HepG2 (cell line): ENCODE measurements around the gene BMP6. TPM values are rescaled to one million over a fixed set of nuclear protein-coding genes. Genes with fewer than 3 reads are reported as not detected.

Experiments
- ATF7 ChIP-seq, 2 experiments: fragments of 450-650 bp in 1 of 2; sonication (generic) in 1 of 2; formaldehyde crosslinking in 1 of 2; IDR thresholded peaks; 2 replicates each; pipeline versions ENCODE4 v1.4.0 to v1.6.1; 2016 to 2020; ENCODE audit warnings: antibody characterized with exemption in 1 of 2, mild to moderate bottlenecking in 1 of 2, missing genetic modification reagents in 1 of 2
- CAMTA2 ChIP-seq: sonication (generic); formaldehyde crosslinking; IDR thresholded peaks from 2 replicates; pipeline ENCODE4 v1.4.0; 2020; ENCODE audit warnings: mild to moderate bottlenecking, missing genetic modification reagents, borderline replicate concordance
- ELF1 ChIP-seq: sonication (generic); formaldehyde crosslinking; IDR thresholded peaks from 2 replicates; pipeline ENCODE4 v1.4.0; 2020; ENCODE audit warnings: missing genetic modification reagents
- HNRNPLL ChIP-seq: fragments of 200-400 bp; formaldehyde crosslinking; IDR thresholded peaks from 2 replicates; pipeline ENCODE4 v1.6.1; 2017; ENCODE audit warnings: mild to moderate bottlenecking, low read depth, low read length; ENCODE audit not compliant: poor library complexity, severe bottlenecking
- NFYB ChIP-seq: sonication (generic); formaldehyde crosslinking; IDR thresholded peaks from 2 replicates; pipeline ENCODE4 v1.4.0; 2020; ENCODE audit warnings: missing genetic modification reagents
- TGIF2 ChIP-seq: IDR thresholded peaks from 2 replicates; pipeline ENCODE4 v1.6.1; 2016; ENCODE audit warnings: control low read depth, missing compliant biosample characterization
- THAP11 ChIP-seq: IDR thresholded peaks from 2 replicates; pipeline ENCODE4 v1.6.1; 2016; ENCODE audit warnings: missing biosample characterization, missing genetic modification reagents
- TMF1 ChIP-seq: sonication (generic); formaldehyde crosslinking; IDR thresholded peaks from 2 replicates; pipeline ENCODE4 v1.8.1; 2022; ENCODE audit warnings: low read depth, missing genetic modification reagents
- ZNF562 ChIP-seq: sonication (generic); formaldehyde crosslinking; IDR thresholded peaks from 2 replicates; pipeline ENCODE4 v1.8.0; 2022; ENCODE audit warnings: missing genetic modification reagents, borderline replicate concordance
- ZNF616 ChIP-seq: sonication (generic); formaldehyde crosslinking; IDR thresholded peaks from 2 replicates; pipeline ENCODE4 v1.5.0; 2020; ENCODE audit warnings: low read depth, mild to moderate bottlenecking, missing genetic modification reagents
- ZNF83 ChIP-seq: sonication (generic); formaldehyde crosslinking; IDR thresholded peaks from 2 replicates; pipeline ENCODE4 v1.4.0; 2020; ENCODE audit warnings: missing genetic modification reagents, mild to moderate bottlenecking, borderline replicate concordance
- ZNF879 ChIP-seq: sonication (generic); formaldehyde crosslinking; IDR thresholded peaks from 2 replicates; pipeline ENCODE4 v1.8.1; 2023; ENCODE audit warnings: missing genetic modification reagents
- polyA plus RNA-seq, 8 experiments: library from polyadenylated mRNA; depleted of rRNA in 3 of 8; stranded (reverse) in 7 of 8; unstranded in 1 of 8; fragments of >200 nt; fragmentation: Illumina TruSeq in 4 of 8; extraction: Trizol in 4 of 8; gene quantifications; 2 replicates each; pipeline versions ENCODE4 v1.2.1 to v1.2.3, GENCODE V29; 2011 to 2016; ENCODE audit warnings: low read depth in 4 of 8, missing spikeins in 1 of 8, mixed read lengths in 1 of 8; ENCODE audit not compliant: insufficient read depth in 1 of 8
- total RNA-seq, 5 experiments: library from RNA; depleted of rRNA; stranded (reverse); fragments of >200 nt; fragmentation: Illumina TruSeq; extraction: Trizol; gene quantifications; 2 replicates each; pipeline ENCODE4 v1.2.3, GENCODE V29; 2016; ENCODE audit warnings: low read depth in 1 of 5
- TF ChIP-seq, protein P1 (sequence below): sonication (generic); formaldehyde crosslinking; IDR thresholded peaks from 2 replicates; pipeline ENCODE4 v1.4.0; 2020; ENCODE audit warnings: missing genetic modification reagents
- TF ChIP-seq, protein P2 (sequence below): sonication (generic); formaldehyde crosslinking; IDR thresholded peaks from 2 replicates; pipeline ENCODE4 v1.8.1; 2023; ENCODE audit warnings: missing genetic modification reagents, inconsistent platforms, borderline replicate concordance
- TF ChIP-seq, protein P3 (sequence below): sonication (generic); formaldehyde crosslinking; IDR thresholded peaks from 2 replicates; pipeline ENCODE4 v1.4.0; 2020; ENCODE audit warnings: mild to moderate bottlenecking, missing genetic modification reagents
- TF ChIP-seq, protein P4 (sequence below): sonication (generic); formaldehyde crosslinking; IDR thresholded peaks from 2 replicates; pipeline ENCODE4 v1.8.1; 2023; ENCODE audit warnings: mild to moderate bottlenecking, moderate library complexity, missing genetic modification reagents
- TF ChIP-seq, protein P5 (sequence below): sonication (generic); formaldehyde crosslinking; IDR thresholded peaks from 2 replicates; pipeline ENCODE4 v1.9.0; 2021; ENCODE audit warnings: mild to moderate bottlenecking, missing genetic modification reagents

The BMP6 gene
- total and polyA plus RNA-seq, 2 of the 13 experiments (the other 11 are each of a cell fraction or from before 2014, with no cell fraction given) = 0.09 to 0.18 TPM

DNA sequence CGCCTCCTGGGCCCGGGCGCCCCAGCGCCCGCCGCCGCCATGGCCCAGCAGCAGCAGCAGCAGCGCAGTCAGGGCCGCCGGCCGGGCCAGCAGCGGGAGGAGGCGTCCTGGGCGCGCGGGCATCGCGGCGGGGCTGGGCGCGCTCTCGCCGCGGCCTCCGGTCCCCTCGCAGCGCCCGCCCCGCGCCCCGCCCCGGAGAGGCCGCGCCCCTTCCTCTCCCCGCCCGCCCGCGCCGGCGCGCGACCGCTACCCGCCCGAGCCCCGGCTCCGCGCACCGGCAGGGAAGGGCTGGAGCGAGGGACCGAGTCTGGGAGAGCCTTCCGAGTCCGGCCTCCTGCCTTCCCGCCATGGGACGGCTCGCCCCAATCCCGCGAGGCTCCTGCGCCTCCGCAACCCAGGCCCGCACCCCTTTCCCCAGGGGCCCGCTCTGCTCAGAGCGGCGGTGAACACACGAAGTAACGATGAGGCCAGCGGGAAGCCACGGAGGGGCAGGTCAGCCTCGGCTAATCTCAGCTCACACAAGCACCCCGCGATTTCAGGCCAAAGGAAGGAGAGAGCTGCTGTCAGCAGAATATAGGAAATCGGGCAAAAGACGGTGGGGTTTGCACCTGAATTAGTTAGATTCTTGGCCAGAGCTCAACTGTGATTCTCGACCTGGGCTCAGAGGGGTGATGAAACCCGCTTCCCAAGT, 184.9 kb downstream of the BMP6 start, which contains the start of gene TXNDC5 (continued):
- TF ChIP-seq ZNF83 (CRISPR knock-in tag) (no peak), NFYB (CRISPR knock-in tag) (0 out of 2 replicates have a peak, but pooled peaks have one; percentile 16), ELF1 (no peak), ATF7 (IDR thresholded peaks at IDR 0.05) (no peak), ATF7 (CRISPR knock-in tag; IDR thresholded peaks at IDR 0.05) (no peak), ZNF616 (CRISPR knock-in tag) (peak; percentile 28; the same call in 1 of the 2 replicates), THAP11 (CRISPR knock-in tag) (no peak), CAMTA2 (CRISPR knock-in tag) (no peak), HNRNPLL (peak; percentile 56), TGIF2 (no peak), ZNF562 (CRISPR knock-in tag) (no peak), ZNF879 (peak; percentile 73; the same call in 1 of the 2 replicates), TMF1 (CRISPR knock-in tag) (no peak; the same call in 1 of the 2 replicates)
- TF ChIP-seq, protein P1, sequence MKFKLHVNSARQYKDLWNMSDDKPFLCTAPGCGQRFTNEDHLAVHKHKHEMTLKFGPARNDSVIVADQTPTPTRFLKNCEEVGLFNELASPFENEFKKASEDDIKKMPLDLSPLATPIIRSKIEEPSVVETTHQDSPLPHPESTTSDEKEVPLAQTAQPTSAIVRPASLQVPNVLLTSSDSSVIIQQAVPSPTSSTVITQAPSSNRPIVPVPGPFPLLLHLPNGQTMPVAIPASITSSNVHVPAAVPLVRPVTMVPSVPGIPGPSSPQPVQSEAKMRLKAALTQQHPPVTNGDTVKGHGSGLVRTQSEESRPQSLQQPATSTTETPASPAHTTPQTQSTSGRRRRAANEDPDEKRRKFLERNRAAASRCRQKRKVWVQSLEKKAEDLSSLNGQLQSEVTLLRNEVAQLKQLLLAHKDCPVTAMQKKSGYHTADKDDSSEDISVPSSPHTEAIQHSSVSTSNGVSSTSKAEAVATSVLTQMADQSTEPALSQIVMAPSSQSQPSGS (CRISPR knock-in tag) = 0 out of 2 replicates have a peak, but pooled peaks have one; percentile 14
- TF ChIP-seq, protein P2, sequence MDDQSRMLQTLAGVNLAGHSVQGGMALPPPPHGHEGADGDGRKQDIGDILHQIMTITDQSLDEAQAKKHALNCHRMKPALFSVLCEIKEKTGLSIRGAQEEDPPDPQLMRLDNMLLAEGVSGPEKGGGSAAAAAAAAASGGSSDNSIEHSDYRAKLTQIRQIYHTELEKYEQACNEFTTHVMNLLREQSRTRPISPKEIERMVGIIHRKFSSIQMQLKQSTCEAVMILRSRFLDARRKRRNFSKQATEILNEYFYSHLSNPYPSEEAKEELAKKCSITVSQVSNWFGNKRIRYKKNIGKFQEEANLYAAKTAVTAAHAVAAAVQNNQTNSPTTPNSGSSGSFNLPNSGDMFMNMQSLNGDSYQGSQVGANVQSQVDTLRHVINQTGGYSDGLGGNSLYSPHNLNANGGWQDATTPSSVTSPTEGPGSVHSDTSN (CRISPR knock-in tag) = no peak
- TF ChIP-seq, protein P3, sequence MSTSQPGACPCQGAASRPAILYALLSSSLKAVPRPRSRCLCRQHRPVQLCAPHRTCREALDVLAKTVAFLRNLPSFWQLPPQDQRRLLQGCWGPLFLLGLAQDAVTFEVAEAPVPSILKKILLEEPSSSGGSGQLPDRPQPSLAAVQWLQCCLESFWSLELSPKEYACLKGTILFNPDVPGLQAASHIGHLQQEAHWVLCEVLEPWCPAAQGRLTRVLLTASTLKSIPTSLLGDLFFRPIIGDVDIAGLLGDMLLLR (CRISPR knock-in tag) = no peak
- TF ChIP-seq, protein P4, sequence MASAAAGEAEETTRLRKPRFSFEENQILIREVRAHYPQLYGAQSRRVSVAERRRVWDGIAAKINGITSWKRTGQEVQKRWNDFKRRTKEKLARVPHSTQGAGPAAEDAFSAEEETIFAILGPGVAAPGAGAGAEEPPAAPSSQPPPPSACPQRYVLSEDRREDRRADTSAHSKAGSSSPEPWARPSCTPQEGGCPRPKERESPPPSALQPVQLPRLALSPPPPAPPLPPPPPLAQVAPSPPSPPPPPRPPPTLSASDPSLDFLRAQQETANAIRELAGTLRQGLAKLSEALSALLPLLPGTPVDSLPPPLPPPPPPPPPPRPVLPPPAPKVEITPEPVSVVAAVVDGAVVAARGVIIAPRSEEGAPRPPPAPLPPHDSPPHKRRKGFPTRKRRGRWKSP = peak; percentile 88
- TF ChIP-seq, protein P5, sequence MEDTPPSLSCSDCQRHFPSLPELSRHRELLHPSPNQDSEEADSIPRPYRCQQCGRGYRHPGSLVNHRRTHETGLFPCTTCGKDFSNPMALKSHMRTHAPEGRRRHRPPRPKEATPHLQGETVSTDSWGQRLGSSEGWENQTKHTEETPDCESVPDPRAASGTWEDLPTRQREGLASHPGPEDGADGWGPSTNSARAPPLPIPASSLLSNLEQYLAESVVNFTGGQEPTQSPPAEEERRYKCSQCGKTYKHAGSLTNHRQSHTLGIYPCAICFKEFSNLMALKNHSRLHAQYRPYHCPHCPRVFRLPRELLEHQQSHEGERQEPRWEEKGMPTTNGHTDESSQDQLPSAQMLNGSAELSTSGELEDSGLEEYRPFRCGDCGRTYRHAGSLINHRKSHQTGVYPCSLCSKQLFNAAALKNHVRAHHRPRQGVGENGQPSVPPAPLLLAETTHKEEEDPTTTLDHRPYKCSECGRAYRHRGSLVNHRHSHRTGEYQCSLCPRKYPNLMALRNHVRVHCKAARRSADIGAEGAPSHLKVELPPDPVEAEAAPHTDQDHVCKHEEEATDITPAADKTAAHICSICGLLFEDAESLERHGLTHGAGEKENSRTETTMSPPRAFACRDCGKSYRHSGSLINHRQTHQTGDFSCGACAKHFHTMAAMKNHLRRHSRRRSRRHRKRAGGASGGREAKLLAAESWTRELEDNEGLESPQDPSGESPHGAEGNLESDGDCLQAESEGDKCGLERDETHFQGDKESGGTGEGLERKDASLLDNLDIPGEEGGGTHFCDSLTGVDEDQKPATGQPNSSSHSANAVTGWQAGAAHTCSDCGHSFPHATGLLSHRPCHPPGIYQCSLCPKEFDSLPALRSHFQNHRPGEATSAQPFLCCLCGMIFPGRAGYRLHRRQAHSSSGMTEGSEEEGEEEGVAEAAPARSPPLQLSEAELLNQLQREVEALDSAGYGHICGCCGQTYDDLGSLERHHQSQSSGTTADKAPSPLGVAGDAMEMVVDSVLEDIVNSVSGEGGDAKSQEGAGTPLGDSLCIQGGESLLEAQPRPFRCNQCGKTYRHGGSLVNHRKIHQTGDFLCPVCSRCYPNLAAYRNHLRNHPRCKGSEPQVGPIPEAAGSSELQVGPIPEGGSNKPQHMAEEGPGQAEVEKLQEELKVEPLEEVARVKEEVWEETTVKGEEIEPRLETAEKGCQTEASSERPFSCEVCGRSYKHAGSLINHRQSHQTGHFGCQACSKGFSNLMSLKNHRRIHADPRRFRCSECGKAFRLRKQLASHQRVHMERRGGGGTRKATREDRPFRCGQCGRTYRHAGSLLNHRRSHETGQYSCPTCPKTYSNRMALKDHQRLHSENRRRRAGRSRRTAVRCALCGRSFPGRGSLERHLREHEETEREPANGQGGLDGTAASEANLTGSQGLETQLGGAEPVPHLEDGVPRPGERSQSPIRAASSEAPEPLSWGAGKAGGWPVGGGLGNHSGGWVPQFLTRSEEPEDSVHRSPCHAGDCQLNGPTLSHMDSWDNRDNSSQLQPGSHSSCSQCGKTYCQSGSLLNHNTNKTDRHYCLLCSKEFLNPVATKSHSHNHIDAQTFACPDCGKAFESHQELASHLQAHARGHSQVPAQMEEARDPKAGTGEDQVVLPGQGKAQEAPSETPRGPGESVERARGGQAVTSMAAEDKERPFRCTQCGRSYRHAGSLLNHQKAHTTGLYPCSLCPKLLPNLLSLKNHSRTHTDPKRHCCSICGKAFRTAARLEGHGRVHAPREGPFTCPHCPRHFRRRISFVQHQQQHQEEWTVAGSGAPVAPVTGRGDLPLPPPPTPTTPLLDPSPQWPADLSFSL (CRISPR knock-in tag) = no peak
